DND-41 (cell line): Measurements from ENCODE around the gene SPRR2G.

ENCODE experiments used
- ATAC-seq: fragments of 200-7000 bp; cut with Tn5 transposase; 3 replicates; pipeline ENCODE4 v1.9.1; 2021; ENCODE audit warnings: low read depth; ENCODE audit not compliant: insufficient read depth
- DNase-seq: peaks from one replicate; pipeline ENCODE4 v3.0.0-alpha.2; 2020
- H2AFZ ChIP-seq: 2 replicates; pipeline ENCODE4 v1.6.0; 2012; ENCODE audit warnings: low read depth, low read length
- H3K27ac ChIP-seq: 2 replicates; pipeline ENCODE4 v1.5.1; 2012; ENCODE audit warnings: low read length, inconsistent platforms
- H3K27me3 ChIP-seq: fragments of 200-600 bp; sonication (generic); 2 replicates; pipeline ENCODE4 v1.6.0; 2012; ENCODE audit warnings: low read length, mild to moderate bottlenecking, inconsistent platforms; ENCODE audit not compliant: insufficient read depth, poor library complexity
- H3K36me3 ChIP-seq: 2 replicates; pipeline ENCODE4 v1.5.1; 2012; ENCODE audit warnings: low read length, inconsistent platforms; ENCODE audit not compliant: insufficient read depth
- H3K4me1 ChIP-seq: 2 replicates; pipeline ENCODE4 v1.5.1; 2012; ENCODE audit warnings: mild to moderate bottlenecking, low read length; ENCODE audit not compliant: insufficient read depth
- H3K4me2 ChIP-seq: 2 replicates; pipeline ENCODE4 v1.6.0; 2012; ENCODE audit warnings: mild to moderate bottlenecking, moderate library complexity, low read length, inconsistent platforms; ENCODE audit not compliant: insufficient read depth
- H3K4me3 ChIP-seq, 2 experiments: fragments of 200-600 bp in 1 of 2; shearing (Covaris generic) in 1 of 2; 2 replicates each; pipeline ENCODE4 v1.5.1; 2012 to 2016; ENCODE audit warnings: inconsistent platforms in 2 of 2, low read length in 2 of 2, mild to moderate bottlenecking in 2 of 2, low read depth in 1 of 2, moderate library complexity in 1 of 2
- H3K79me2 ChIP-seq: 2 replicates; pipeline ENCODE4 v1.6.0; 2012; ENCODE audit warnings: low read length, inconsistent platforms; ENCODE audit not compliant: insufficient read depth
- H3K9ac ChIP-seq: 2 replicates; pipeline ENCODE4 v1.6.0; 2012; ENCODE audit warnings: low read depth, mild to moderate bottlenecking, inconsistent platforms, low read length, moderate library complexity
- H3K9me3 ChIP-seq: 2 replicates; pipeline ENCODE4 v1.5.1; 2012; ENCODE audit warnings: low read length, moderate library complexity, mild to moderate bottlenecking, inconsistent platforms; ENCODE audit not compliant: insufficient read depth, severe bottlenecking
- H4K20me1 ChIP-seq: 2 replicates; pipeline ENCODE4 v1.6.0; 2012; ENCODE audit warnings: low read length; ENCODE audit not compliant: insufficient read depth
- EZH2 ChIP-seq: IDR thresholded peaks from 3 replicates; pipeline ENCODE4 v1.6.1; 2012; ENCODE audit warnings: borderline replicate concordance, low read depth, mild to moderate bottlenecking, moderate library complexity, low read length, inconsistent platforms; ENCODE audit not compliant: severe bottlenecking
- TF ChIP-seq, protein P1 (sequence below): IDR thresholded peaks from 2 replicates; pipeline ENCODE4 v1.5.1; 2012; ENCODE audit warnings: borderline replicate concordance, low read length, moderate library complexity, mild to moderate bottlenecking; ENCODE audit not compliant: poor library complexity, severe bottlenecking; ENCODE audit errors: extremely low read depth

Gene SPRR2G

GRCh38 chr1:153152481-153152880, 1.8 kb upstream of the SPRR2G start:
- no peak overlapping the region for H2AFZ ChIP-seq
- no peak for TF ChIP-seq EZH2
- TF ChIP-seq, protein P1, sequence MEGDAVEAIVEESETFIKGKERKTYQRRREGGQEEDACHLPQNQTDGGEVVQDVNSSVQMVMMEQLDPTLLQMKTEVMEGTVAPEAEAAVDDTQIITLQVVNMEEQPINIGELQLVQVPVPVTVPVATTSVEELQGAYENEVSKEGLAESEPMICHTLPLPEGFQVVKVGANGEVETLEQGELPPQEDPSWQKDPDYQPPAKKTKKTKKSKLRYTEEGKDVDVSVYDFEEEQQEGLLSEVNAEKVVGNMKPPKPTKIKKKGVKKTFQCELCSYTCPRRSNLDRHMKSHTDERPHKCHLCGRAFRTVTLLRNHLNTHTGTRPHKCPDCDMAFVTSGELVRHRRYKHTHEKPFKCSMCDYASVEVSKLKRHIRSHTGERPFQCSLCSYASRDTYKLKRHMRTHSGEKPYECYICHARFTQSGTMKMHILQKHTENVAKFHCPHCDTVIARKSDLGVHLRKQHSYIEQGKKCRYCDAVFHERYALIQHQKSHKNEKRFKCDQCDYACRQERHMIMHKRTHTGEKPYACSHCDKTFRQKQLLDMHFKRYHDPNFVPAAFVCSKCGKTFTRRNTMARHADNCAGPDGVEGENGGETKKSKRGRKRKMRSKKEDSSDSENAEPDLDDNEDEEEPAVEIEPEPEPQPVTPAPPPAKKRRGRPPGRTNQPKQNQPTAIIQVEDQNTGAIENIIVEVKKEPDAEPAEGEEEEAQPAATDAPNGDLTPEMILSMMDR: no peak
- no peaks in the 10 kb centered on the region for H3K4me1 ChIP-seq
- H3K27ac ChIP-seq: no peak overlapping the region
- H3K4me3 ChIP-seq: no peak overlapping the region
- no peaks in the 10 kb centered on the region for H4K20me1 ChIP-seq
- H3K4me2 ChIP-seq: no peak overlapping the region
- DNase-seq: no peak
- H3K79me2 ChIP-seq: no peaks in the 10 kb centered on the region
- no peaks in the 10 kb centered on the region for H3K9me3 ChIP-seq
- no peaks in the 10 kb centered on the region for H3K36me3 ChIP-seq
- no peak for ATAC-seq
- no peak overlapping the region for H3K9ac ChIP-seq
- H3K27me3 ChIP-seq: peaks cover 7% of the 10 kb centered on the region

DNA sequence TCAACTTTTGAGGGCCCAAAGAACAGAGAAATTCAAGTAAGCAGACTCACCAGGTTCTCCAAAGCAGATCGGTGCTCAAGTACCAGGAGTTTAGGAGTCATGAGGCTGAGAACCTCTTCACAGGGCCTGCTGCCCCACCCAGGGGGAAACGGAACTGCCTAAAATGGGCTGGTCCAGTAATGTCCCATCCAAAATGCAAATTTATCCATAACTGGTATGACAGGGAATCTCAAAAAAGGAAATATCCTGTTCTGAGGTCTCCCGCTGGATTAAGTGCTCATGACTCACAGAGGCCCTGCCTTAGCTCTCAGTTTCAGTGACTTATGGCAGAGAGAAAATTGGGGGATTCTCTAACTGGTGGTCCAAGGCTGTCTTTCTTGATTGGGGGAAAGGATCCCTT, 9.3 kb downstream of the SPRR2G start:
- Histone ChIP-seq H3K27ac (no peak overlapping the region), H3K4me3 (no peak overlapping the region), H2AFZ (no peak overlapping the region), H3K36me3 (no peaks in the 10 kb centered on the region), H3K27me3 (peaks cover 32% of the 10 kb centered on the region), H4K20me1 (no peaks in the 10 kb centered on the region), H3K9ac (no peak overlapping the region), H3K9me3 (no peaks in the 10 kb centered on the region), H3K4me2 (no peak overlapping the region), H3K79me2 (no peaks in the 10 kb centered on the region), H3K4me1 (no peaks in the 10 kb centered on the region)
- ATAC-seq (no peak), DNase-seq (no peak)
- TF ChIP-seq EZH2: no peak
- TF ChIP-seq, protein P1: no peak

- no peak for TF ChIP-seq EZH2
- TF ChIP-seq, protein P1: no peak
- DNase-seq (no peak), ATAC-seq (no peak)
- no peaks in the 10 kb centered on the region for H3K36me3 ChIP-seq
- H3K9ac ChIP-seq: no peak overlapping the region
- H3K27me3 ChIP-seq: peaks cover 30% of the 10 kb centered on the region
- no peak overlapping the region for H2AFZ ChIP-seq
- no peak overlapping the region for H3K27ac ChIP-seq
- H3K4me2 ChIP-seq: no peak overlapping the region
- no peak overlapping the region for H3K4me3 ChIP-seq
- no peaks in the 10 kb centered on the region for H3K9me3 ChIP-seq
- no peaks in the 10 kb centered on the region for H4K20me1 ChIP-seq
- H3K79me2 ChIP-seq: no peaks in the 10 kb centered on the region
- H3K4me1 ChIP-seq: no peaks in the 10 kb centered on the region
Measured at GRCh38 chr1:153140484-153140883, 10.2 kb downstream of the SPRR2G start.

DNA sequence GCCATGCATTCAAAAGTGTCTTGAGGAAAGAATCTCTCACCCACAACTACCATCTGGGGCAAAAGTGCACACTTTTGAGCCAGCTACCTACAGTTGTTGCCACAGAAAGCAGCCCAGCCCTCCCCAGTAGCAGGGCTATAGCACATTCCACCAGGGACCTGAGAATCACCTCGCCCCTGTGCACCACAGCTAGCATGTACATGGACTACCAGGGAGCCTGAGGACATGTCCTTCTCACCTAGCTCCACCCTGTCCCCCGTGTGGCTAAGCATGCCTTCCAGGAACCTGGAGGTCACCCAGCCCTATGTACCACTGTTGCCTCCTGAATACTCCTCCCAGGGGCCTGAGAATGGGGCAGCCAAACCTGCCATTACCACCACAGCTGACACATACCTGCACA, 16.9 kb downstream of the SPRR2G start:
- no peaks in the 10 kb centered on the region for H3K79me2 ChIP-seq
- H3K9ac ChIP-seq: no peak overlapping the region
- no peaks in the 10 kb centered on the region for H3K4me1 ChIP-seq
- H3K36me3 ChIP-seq: no peaks in the 10 kb centered on the region
- H3K4me2 ChIP-seq: no peak overlapping the region
- ATAC-seq (no peak), DNase-seq (no peak)
- no peaks in the 10 kb centered on the region for H4K20me1 ChIP-seq
- H3K4me3 ChIP-seq: no peak overlapping the region
- H3K27me3 ChIP-seq: peaks cover 14% of the 10 kb centered on the region
- no peaks in the 10 kb centered on the region for H3K9me3 ChIP-seq
- TF ChIP-seq, protein P1: no peak
- no peak for TF ChIP-seq EZH2
- H2AFZ ChIP-seq: no peak overlapping the region
- H3K27ac ChIP-seq: no peak overlapping the region
